ENCODE results near the gene C5orf58.

C5orf58 gene

DNA sequence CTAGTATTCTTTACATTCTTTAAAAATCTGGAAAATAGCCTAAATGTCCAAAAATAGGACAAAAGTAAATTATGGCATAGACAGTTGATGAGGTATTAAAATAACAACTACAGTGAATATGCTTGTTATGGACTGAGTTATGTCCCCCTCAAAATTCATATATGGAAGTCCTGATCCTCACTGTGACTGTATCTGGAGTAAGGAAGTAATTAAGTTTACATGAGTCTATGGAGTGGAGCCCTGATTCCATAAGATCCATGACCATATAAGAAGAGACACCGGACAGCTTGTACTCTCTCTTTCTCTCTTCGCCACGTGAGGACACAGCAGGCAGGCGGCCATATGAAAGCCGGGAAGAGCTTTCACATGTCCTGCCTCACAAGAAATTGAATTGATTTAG, 28.6 kb upstream of the C5orf58 start:
- H3K27me3 ChIP-seq (ENCODE audit: control insufficient read depth, insufficient read depth, low read length): no peaks in the 10 kb centered on the region
- H3K4me1 ChIP-seq (ENCODE audit: control insufficient read depth, low read depth, low read length): no peaks in the 10 kb centered on the region
- H3K9me3 ChIP-seq (ENCODE audit: control insufficient read depth, low read depth, low read length): no peaks in the 10 kb centered on the region
- H3K4me3 ChIP-seq (ENCODE audit: low read length): no peak overlapping the region
- no peak overlapping the region for H3K27ac ChIP-seq (ENCODE audit: low read length)
- no peak overlapping the region for H3K9ac ChIP-seq (ENCODE audit: low read length)
- H3K36me3 ChIP-seq (ENCODE audit: control insufficient read depth, low read depth, low read length): no peaks in the 10 kb centered on the region

DNA sequence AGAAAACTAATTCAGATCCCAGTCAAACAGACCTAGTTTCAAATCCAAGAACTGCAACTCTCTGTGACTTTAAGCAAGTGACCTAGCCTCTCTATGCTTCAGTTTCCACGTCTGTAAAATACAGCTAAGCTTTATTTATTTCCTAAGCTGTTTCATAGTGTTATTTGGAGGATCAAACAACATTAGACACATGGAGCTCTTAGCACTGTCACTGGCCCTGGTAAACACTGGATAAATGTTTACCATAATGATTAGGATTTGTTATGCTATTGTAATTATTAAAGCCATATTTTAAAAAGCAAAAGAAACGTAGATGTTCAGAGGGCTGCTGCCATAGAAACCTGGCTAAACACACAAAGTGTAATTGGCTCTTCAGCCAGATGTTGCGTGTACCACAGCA, 26.6 kb upstream of the C5orf58 start:
- Histone ChIP-seq H3K9ac (ENCODE audit: low read length) (no peak overlapping the region), H3K9me3 (ENCODE audit: control insufficient read depth, low read depth, low read length) (no peaks in the 10 kb centered on the region), H3K4me3 (ENCODE audit: low read length) (no peak overlapping the region), H3K36me3 (ENCODE audit: control insufficient read depth, low read depth, low read length) (no peaks in the 10 kb centered on the region), H3K27ac (ENCODE audit: low read length) (no peak overlapping the region), H3K4me1 (ENCODE audit: control insufficient read depth, low read depth, low read length) (no peaks in the 10 kb centered on the region), H3K27me3 (ENCODE audit: control insufficient read depth, insufficient read depth, low read length) (no peaks in the 10 kb centered on the region)

DNA sequence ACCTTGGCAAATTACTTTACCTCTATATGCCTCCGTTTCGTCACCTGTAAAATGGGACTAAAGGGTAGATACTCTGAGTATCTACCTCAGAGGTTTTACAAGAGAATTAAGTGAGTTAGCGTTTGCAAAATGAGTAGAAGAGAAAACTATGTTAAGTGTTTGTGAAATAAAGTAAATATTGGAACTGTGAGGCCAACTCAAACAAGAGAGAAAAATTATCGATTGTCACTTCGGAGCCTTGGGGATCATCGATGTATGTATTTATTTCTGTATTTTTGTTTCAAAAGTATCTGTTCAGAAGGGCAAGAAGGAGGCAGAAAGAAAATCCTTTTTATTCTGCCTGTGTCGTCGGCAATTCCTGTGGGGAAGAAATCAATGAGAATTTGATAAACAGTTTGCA, 25.8 kb upstream of the C5orf58 start:
- no peaks in the 10 kb centered on the region for H3K4me1 ChIP-seq (ENCODE audit: control insufficient read depth, low read depth, low read length)
- H3K27ac ChIP-seq (ENCODE audit: low read length): no peak overlapping the region
- H3K36me3 ChIP-seq (ENCODE audit: control insufficient read depth, low read depth, low read length): no peaks in the 10 kb centered on the region
- H3K9me3 ChIP-seq (ENCODE audit: control insufficient read depth, low read depth, low read length): no peaks in the 10 kb centered on the region
- no peak overlapping the region for H3K4me3 ChIP-seq (ENCODE audit: low read length)
- H3K27me3 ChIP-seq (ENCODE audit: control insufficient read depth, insufficient read depth, low read length): no peaks in the 10 kb centered on the region
- no peak overlapping the region for H3K9ac ChIP-seq (ENCODE audit: low read length)

DNA sequence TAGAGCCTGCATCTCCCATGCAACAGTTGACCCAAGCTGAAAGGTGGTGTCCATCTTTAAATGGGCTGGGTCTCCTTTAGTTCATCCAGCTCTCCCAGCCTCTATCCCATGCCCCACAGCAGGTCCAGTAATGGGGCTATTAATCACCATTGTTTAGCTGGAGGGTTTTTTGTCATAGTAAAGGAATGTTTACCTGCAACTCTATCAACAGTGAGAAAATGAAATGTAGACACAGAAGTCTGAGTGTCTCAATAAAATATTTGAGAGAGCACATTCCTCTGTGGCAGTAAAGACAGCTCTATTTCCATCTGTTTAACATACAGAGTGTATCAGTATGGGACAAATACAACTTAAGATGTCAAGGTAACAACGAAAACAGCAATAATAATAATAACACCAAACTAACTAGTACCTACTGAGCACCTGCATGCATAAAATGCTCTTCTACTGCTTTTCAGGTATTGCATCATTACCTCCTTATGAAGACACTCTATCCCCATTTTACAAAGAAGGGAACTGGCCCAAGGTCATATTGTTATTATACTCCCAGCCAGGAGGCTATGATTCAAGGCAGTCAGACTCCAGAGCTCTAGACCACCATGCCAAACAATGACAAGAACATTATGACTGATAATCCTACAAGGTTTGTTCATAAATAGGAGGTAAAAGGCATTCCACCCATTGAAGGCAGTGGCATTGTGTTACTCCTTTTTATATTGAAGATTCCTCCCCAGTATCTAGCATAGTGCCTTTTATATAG, 21.0 kb upstream of the C5orf58 start:
- no peak overlapping the region for H3K27ac ChIP-seq (ENCODE audit: low read length)

DNA sequence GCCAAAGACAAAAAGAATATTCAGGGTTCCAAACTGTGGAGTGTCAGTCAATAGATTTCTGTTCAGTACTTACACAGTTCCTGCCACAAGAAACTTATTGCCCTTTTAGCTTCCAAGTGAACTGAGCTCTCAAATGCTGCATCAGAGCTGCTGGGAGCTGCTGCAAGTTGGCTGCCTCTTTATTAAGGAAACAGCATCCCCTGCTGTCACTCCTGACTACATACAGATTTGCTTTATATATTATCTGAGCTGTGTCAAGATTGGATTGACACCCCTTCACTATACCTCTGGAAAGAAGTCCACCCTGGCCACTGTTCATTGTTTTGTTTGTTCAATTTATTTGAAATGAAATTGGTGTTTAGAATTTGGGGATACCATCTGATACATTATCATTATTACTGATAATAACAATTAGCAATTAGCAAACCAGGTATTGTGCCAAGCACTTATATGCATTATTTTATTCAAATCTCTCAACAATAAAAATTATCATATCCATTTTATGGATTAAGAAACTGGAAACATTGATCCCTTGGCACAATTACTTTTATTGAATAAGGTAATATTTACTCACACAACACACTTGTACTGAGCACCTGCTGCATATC, 16.4 kb upstream of the C5orf58 start:
- Histone ChIP-seq H3K27me3 (ENCODE audit: control insufficient read depth, insufficient read depth, low read length) (no peaks in the 10 kb centered on the region), H3K9me3 (ENCODE audit: control insufficient read depth, low read depth, low read length) (no peaks in the 10 kb centered on the region), H3K27ac (ENCODE audit: low read length) (no peak overlapping the region), H3K36me3 (ENCODE audit: control insufficient read depth, low read depth, low read length) (no peaks in the 10 kb centered on the region), H3K9ac (ENCODE audit: low read length) (no peak overlapping the region), H3K4me1 (ENCODE audit: control insufficient read depth, low read depth, low read length) (peaks cover 8% of the 10 kb centered on the region), H3K4me3 (ENCODE audit: low read length) (no peak overlapping the region)

More for the DNA sequence above, 21.0 kb upstream of the C5orf58 start:
- Histone ChIP-seq H3K4me1 (ENCODE audit: control insufficient read depth, low read depth, low read length) (no peaks in the 10 kb centered on the region), H3K9me3 (ENCODE audit: control insufficient read depth, low read depth, low read length) (no peaks in the 10 kb centered on the region), H3K36me3 (ENCODE audit: control insufficient read depth, low read depth, low read length) (no peaks in the 10 kb centered on the region), H3K4me3 (ENCODE audit: low read length) (no peak overlapping the region), H3K9ac (ENCODE audit: low read length) (no peak overlapping the region), H3K27me3 (ENCODE audit: control insufficient read depth, insufficient read depth, low read length) (no peaks in the 10 kb centered on the region)

DNA sequence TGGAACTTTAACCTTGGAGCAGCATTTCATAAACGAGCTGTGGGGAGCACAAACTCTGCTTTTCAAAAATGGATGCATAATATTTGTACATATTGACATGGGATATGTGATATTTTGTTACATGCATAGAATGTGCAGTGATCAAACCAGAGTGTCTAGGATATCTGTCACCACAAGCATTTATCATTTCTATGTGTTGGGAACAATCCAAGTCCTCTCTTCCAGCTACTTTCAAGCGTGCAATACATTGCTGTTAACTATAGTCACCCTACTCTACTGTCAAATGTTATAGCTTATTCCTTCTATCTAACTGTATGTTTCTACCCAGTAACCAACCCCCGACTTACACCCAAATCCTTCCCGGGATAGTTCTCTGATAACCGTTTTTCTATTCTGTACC, 15.0 kb upstream of the C5orf58 start:
- Histone ChIP-seq H3K9ac (ENCODE audit: low read length) (no peak overlapping the region), H3K4me1 (ENCODE audit: control insufficient read depth, low read depth, low read length) (peaks cover 12% of the 10 kb centered on the region), H3K4me3 (ENCODE audit: low read length) (no peak overlapping the region), H3K27me3 (ENCODE audit: control insufficient read depth, insufficient read depth, low read length) (no peaks in the 10 kb centered on the region), H3K27ac (ENCODE audit: low read length) (no peak overlapping the region), H3K9me3 (ENCODE audit: control insufficient read depth, low read depth, low read length) (no peaks in the 10 kb centered on the region), H3K36me3 (ENCODE audit: control insufficient read depth, low read depth, low read length) (no peaks in the 10 kb centered on the region)

DNA sequence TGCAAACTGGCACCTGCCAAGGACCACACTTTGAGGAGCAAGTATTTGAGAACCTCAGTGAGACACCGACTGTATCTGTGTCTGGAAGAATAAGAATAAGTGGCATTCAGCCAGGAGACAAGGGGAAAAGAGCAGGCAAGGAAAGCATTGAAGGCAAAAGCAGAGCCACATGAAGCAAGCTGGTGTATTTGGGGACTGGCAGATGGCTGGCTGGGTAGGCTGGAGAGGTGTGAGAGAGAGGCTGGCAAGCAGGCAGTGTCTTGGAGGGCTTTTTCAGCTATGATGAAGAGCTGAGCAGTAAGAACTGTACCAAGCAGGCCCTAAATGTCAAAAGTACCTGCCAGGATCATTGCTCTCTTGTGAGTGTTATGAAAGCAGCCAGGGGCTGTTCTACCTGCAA, 14.1 kb upstream of the C5orf58 start:
- Histone ChIP-seq H3K9ac (ENCODE audit: low read length) (no peak overlapping the region), H3K4me3 (ENCODE audit: low read length) (no peak overlapping the region), H3K36me3 (ENCODE audit: control insufficient read depth, low read depth, low read length) (no peaks in the 10 kb centered on the region), H3K27me3 (ENCODE audit: control insufficient read depth, insufficient read depth, low read length) (no peaks in the 10 kb centered on the region), H3K27ac (ENCODE audit: low read length) (no peak overlapping the region), H3K9me3 (ENCODE audit: control insufficient read depth, low read depth, low read length) (no peaks in the 10 kb centered on the region), H3K4me1 (ENCODE audit: control insufficient read depth, low read depth, low read length) (peaks cover 12% of the 10 kb centered on the region)

DNA sequence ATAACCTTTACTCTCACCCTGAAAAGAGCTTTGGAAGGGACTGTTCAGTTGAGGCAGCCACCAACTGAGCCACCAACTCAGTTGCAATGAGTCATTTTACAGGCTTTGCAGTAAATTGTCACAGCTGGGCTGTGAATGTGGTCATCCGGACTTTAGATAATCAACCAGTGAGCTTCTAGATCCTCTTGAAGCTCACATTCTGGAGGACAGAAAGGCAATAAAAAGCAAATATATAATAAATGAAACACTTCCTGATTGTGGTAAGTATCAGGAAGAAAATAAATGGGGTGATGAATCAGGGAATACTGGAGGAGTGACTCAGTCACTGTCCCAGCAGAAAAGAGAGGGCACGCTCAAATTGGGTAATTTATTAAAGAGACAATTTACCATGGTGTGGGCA, 13.2 kb upstream of the C5orf58 start:
- no peak overlapping the region for H3K9ac ChIP-seq (ENCODE audit: low read length)
- H3K36me3 ChIP-seq (ENCODE audit: control insufficient read depth, low read depth, low read length): no peaks in the 10 kb centered on the region
- no peak overlapping the region for H3K27ac ChIP-seq (ENCODE audit: low read length)
- no peaks in the 10 kb centered on the region for H3K9me3 ChIP-seq (ENCODE audit: control insufficient read depth, low read depth, low read length)
- H3K4me3 ChIP-seq (ENCODE audit: low read length): no peak overlapping the region
- H3K4me1 ChIP-seq (ENCODE audit: control insufficient read depth, low read depth, low read length): peaks cover 12% of the 10 kb centered on the region
- no peaks in the 10 kb centered on the region for H3K27me3 ChIP-seq (ENCODE audit: control insufficient read depth, insufficient read depth, low read length)

DNA sequence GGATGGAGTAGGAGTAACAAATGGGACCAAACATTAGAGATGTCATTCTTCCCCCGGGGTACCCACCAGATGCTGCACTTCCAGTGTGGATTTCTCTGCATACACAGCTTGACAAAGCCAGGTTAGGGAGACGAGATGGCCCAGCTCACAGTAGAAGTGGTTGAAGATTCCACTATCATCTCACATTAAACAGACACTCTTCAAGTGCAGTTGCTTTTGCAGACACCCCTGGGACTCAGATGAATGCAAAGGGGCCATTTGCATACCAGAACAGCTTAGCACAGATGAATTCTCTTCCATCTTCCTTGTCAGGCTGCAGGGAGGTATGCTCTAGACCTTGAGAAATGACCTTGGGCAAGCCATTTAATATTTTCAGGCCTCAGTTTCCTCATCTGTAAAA, 12.6 kb upstream of the C5orf58 start:
- H3K9ac ChIP-seq (ENCODE audit: low read length): no peak overlapping the region
- H3K4me3 ChIP-seq (ENCODE audit: low read length): no peak overlapping the region
- peaks cover 12% of the 10 kb centered on the region for H3K4me1 ChIP-seq (ENCODE audit: control insufficient read depth, low read depth, low read length)
- H3K27me3 ChIP-seq (ENCODE audit: control insufficient read depth, insufficient read depth, low read length): no peaks in the 10 kb centered on the region
- H3K27ac ChIP-seq (ENCODE audit: low read length): no peak overlapping the region
- no peaks in the 10 kb centered on the region for H3K36me3 ChIP-seq (ENCODE audit: control insufficient read depth, low read depth, low read length)
- no peaks in the 10 kb centered on the region for H3K9me3 ChIP-seq (ENCODE audit: control insufficient read depth, low read depth, low read length)

DNA sequence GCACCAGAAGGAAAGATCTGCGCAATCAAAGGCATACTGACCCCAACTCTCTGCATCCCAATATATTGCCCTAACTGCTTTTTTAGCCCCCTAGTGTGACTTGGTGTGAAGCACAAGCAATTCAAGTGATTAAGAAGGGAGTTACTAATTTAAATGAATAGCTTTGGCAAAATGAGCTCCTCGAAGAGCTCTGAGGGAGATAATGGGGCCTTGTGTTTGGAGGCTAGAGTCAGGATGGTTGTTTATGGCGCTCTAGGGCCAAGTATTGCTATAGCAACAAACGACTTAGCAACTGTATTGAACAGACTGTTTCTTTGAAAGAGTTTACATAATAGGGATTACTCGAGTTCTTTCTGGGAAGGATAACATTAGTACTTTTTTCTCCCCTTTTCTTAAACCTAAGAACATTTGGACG, 11.5 kb upstream of the C5orf58 start:
- no peak overlapping the region for H3K27ac ChIP-seq (ENCODE audit: low read length)
- H3K27me3 ChIP-seq (ENCODE audit: control insufficient read depth, insufficient read depth, low read length): no peaks in the 10 kb centered on the region
- H3K4me1 ChIP-seq (ENCODE audit: control insufficient read depth, low read depth, low read length): peaks cover 12% of the 10 kb centered on the region
- H3K4me3 ChIP-seq (ENCODE audit: low read length): no peak overlapping the region
- no peaks in the 10 kb centered on the region for H3K36me3 ChIP-seq (ENCODE audit: control insufficient read depth, low read depth, low read length)
- no peaks in the 10 kb centered on the region for H3K9me3 ChIP-seq (ENCODE audit: control insufficient read depth, low read depth, low read length)
- peak overlapping the region; percentile 20 for H3K9ac ChIP-seq (ENCODE audit: low read length)

DNA sequence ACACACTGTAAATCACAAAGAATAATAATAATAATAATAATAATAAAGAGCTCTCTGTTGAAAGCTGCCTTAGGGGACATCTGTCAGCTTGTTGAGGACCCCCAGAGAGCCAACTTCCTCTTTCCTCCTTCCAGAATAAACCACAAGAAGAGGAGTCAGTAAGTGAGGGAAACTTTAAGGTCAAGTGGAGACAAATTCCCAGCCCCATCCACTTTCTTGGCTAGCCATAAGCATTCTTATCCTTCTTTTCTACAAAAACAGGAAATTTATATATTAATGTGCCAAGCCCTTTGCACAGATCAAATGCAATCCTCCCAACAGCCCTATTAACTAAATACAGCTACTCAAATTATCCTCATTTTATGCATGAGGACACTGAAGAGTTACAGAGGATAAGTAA, 9.4 kb upstream of the C5orf58 start:
- Histone ChIP-seq H3K9ac (ENCODE audit: low read length) (no peak overlapping the region), H3K27me3 (ENCODE audit: control insufficient read depth, insufficient read depth, low read length) (no peaks in the 10 kb centered on the region), H3K36me3 (ENCODE audit: control insufficient read depth, low read depth, low read length) (no peaks in the 10 kb centered on the region), H3K9me3 (ENCODE audit: control insufficient read depth, low read depth, low read length) (no peaks in the 10 kb centered on the region), H3K27ac (ENCODE audit: low read length) (no peak overlapping the region), H3K4me1 (ENCODE audit: control insufficient read depth, low read depth, low read length) (peaks cover 12% of the 10 kb centered on the region), H3K4me3 (ENCODE audit: low read length) (no peak overlapping the region)

DNA sequence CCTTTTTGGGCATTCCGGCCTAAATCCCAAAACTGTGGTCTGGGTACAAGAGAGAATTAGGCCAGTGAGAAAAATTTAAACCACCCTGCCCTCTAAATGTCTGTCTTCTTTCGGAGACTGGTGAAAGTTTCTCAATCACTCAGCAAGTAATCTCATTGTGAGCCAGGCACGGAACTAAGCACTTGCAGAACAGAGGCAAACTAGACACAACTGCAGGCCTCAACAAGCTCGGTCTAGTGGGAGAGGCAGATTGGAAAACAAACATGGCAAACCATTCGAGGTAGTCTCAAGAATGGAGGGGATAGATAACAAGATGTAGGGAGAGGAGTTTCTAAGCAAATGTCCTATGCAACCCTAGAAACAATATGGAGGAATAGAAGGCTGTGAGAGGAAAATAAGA, 8.9 kb upstream of the C5orf58 start:
- H3K4me3 ChIP-seq (ENCODE audit: low read length): no peak overlapping the region
- no peaks in the 10 kb centered on the region for H3K36me3 ChIP-seq (ENCODE audit: control insufficient read depth, low read depth, low read length)
- H3K27ac ChIP-seq (ENCODE audit: low read length): no peak overlapping the region
- H3K27me3 ChIP-seq (ENCODE audit: control insufficient read depth, insufficient read depth, low read length): no peaks in the 10 kb centered on the region
- H3K4me1 ChIP-seq (ENCODE audit: control insufficient read depth, low read depth, low read length): peaks cover 12% of the 10 kb centered on the region
- H3K9ac ChIP-seq (ENCODE audit: low read length): no peak overlapping the region
- no peaks in the 10 kb centered on the region for H3K9me3 ChIP-seq (ENCODE audit: control insufficient read depth, low read depth, low read length)

Measured in iPS-18a (cell line).